ENCODE results near the gene AMHR2.
"Not testable (repeated sequence)": the region's sequence is repeated elsewhere in the genome, so short reads cannot be mapped to it uniquely, and the experiment has no call there.

Gene AMHR2

DNA sequence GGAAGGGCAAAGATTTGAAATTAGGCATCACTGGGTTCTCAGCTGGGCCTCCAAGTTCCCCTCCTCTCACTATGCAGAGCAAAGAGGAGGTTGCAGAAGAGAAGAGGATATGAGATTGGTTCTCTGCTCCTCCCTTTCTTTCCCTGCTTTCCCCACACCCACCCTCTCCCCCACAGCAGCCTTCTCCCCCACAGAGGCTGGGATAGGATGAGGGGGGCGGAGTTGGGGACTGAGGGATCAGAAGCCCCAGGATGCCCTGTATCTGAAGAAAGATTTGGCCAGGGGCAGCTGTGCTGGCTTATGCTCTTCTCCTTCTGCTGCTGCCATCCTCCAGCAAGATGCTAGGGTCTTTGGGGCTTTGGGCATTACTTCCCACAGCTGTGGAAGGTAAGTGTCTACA is at the start of gene AMHR2:
Gene AMHR2, plus strand, starts transcription at position 259 of the 400 bp plus-strand sequence. Its CDS starts 80 bp downstream, at position 339.
- no peak within 1 kb of the TSS for H3K4me3 ChIP-seq (ENCODE audit: low read depth, low read length)
- TF ChIP-seq, protein P1, sequence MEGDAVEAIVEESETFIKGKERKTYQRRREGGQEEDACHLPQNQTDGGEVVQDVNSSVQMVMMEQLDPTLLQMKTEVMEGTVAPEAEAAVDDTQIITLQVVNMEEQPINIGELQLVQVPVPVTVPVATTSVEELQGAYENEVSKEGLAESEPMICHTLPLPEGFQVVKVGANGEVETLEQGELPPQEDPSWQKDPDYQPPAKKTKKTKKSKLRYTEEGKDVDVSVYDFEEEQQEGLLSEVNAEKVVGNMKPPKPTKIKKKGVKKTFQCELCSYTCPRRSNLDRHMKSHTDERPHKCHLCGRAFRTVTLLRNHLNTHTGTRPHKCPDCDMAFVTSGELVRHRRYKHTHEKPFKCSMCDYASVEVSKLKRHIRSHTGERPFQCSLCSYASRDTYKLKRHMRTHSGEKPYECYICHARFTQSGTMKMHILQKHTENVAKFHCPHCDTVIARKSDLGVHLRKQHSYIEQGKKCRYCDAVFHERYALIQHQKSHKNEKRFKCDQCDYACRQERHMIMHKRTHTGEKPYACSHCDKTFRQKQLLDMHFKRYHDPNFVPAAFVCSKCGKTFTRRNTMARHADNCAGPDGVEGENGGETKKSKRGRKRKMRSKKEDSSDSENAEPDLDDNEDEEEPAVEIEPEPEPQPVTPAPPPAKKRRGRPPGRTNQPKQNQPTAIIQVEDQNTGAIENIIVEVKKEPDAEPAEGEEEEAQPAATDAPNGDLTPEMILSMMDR (IDR thresholded peaks at IDR 0.05; ENCODE audit: low read depth, low read length, missing control alignments) = no peak
- DNase-seq (ENCODE audit: low read depth) = no peak

DNA sequence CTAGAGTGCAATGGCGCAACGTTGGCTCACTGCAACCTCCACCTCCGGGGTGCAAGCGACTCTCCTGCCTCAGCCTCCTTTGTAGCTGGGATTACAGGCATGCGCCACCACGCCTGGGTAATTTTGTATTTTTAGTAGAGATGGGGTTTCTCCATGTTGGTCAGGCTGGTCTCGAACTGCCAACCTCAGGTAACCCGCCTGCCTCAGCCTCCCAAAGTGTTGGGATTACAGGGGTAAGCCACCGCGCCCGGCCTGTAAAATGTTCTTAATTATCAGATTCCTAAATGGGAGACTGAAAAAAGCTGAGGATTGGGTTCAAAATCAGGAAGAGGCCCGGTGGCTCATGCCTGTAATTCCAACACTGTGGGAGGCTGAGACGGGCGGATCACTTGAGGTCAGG is 49.4 kb upstream of the AMHR2 start:
- not testable (repeated sequence) for H3K4me3 ChIP-seq (ENCODE audit: low read depth, low read length); DNase-seq (ENCODE audit: low read depth)

DNA sequence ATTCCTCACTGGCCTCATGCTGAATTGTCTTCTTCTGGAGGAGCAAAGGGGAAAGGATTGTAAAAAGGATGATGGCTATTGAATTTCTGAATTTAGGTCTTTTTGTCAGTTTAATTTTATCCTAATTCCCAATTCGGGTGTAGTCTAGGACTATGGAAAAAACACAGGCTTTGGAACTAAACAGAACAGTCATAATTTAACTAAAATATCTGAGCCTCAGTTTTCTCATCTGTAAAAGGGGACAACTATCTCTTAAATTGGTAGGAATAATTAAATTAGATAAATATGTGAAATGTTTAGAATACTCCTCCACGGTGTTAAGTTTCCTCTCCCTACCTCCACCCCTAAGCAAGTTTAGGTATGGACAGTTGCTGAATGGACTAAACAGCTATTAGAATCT is 46.9 kb upstream of the AMHR2 start:
- DNase-seq (ENCODE audit: low read depth) = no peak
- TF ChIP-seq, protein P1 (IDR thresholded peaks at IDR 0.05; ENCODE audit: low read depth, low read length, missing control alignments) = no peak
- H3K4me3 ChIP-seq (ENCODE audit: low read depth, low read length) = no peak overlapping the region

DNA sequence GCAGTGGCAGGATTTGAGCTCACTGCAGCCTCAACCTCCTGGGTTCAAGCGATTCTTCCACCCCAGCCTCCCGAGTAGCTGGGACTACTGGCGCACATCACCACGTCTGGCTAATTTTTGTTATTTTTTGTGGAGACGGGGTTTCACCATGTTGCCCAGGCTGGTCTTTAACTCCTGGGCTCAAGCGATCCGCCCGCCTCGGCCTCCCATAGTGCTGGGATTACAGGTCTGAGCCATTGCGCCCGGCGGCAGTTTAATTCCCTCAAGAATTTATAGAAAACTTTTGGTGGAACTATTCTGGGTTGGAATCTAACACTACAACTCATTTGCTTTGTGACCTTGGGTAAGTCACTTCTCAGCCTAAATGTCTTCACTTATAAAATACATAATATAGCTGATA is 45.4 kb upstream of the AMHR2 start:
- DNase-seq (ENCODE audit: low read depth) = no peak
- no peak overlapping the region; the same call in 1 of the 2 replicates for H3K4me3 ChIP-seq (ENCODE audit: low read depth, low read length)
- TF ChIP-seq, protein P1 (IDR thresholded peaks at IDR 0.05; ENCODE audit: low read depth, low read length, missing control alignments) = no peak

DNA sequence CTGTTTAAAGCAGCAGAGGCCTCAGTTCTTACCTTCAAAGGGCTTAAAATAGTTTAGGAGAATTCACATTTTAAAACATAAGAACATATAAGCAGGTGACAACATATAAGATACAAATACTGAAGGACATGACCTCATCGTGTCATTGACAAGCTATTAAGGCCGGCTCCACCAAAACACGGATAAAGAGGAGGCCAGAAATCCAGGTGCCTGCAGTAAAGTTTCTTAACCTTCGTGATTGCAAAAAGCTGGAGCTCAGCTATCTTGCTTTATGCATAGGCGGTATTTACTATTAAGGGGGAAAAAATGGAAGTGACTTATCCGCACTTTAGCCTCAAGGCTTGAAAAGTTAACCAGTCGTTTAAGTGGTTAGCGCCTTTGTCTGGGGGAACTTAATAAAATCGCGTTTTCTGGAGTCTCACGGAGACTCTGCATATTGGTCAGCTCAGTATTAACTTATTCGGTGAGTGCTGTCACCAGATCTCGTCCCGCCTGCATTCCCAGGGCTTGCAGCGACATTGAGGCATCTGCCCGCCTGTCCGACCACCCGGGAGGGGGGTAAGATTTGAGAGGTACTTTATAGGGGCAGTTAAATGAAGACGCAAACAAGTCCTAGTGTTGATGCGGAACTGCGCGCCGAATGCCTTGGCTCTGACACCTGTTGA is 44.8 kb upstream of the AMHR2 start:
- H3K4me3 ChIP-seq (ENCODE audit: low read depth, low read length) = peak overlapping the region; percentile 62
- DNase-seq (ENCODE audit: low read depth) = no peak
- TF ChIP-seq, protein P1 (IDR thresholded peaks at IDR 0.05; ENCODE audit: low read depth, low read length, missing control alignments) = no peak

DNA sequence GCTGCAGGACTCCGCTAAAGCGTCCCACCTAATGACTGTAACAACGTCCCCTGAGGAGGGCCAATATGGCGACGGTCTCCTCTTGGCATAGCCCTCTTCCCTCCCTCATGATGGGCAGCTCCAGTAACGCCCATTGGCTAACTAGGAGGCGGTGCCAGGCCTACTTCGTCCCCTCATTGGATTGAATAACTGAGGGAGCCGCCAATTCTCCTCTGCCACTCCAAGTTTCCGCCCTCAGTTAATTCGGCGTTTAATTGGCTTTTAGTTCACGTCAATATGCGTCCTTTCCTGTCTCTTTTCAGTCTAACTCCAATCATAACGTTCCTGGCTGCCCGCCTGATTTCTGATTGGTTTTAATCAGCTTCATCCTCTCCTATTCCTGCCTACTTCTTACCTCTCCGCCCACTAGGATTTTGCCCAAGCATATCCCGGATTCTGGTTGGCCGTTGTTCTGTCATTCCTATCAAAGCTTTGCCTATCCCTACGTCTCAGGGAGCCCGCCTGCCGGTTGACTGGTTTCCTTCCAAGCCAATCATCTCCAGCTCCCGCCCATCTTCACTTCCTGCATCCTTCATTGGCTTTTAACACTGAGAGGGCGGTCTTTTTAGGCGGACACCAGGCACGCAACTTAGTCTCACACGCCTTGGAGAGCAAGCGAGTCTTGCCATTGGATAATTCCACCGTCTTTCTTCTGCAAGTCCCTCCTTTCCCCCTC is 44.1 kb upstream of the AMHR2 start:
- TF ChIP-seq, protein P1 (IDR thresholded peaks at IDR 0.05; ENCODE audit: low read depth, low read length, missing control alignments) = no peak
- peak overlapping the region; percentile 62 for H3K4me3 ChIP-seq (ENCODE audit: low read depth, low read length)
- DNase-seq (ENCODE audit: low read depth) = peak; percentile 100

DNA sequence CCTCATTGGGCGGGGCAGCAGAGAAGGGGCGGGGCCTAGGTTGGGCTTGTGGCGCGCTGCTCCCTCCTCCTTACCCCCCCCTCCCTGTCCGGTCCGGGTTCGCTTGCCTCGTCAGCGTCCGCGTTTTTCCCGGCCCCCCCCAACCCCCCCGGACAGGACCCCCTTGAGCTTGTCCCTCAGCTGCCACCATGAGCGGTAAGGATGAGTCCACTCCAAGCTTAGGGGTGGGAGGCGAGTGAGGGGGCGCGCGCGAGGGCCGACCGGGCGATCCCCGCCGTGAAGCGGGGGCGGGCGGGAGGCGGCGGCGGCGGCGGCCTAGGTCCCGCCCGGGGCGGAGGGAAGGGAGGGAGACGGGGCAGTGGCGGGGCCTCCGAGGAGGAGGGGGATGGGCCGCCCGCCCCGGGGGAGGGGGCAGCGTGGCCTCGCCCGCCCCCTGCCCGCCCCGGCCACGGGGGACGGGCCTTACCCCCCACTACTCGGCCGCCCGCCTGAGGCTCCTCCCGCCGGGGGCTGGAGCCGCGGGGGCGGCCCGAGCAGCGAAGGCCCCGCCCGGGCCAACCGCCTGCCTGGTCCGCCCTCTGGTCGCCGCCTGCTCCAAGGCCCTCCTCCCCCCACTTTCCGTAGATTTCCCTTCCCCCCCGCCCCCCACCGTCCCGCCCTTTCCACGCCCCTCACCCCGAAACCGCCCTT is 43.4 kb upstream of the AMHR2 start, which contains the start of gene SP1:
Gene SP1, plus strand, starts transcription at position 73 of the 690 bp plus-strand sequence. Its CDS starts 116 bp downstream, at position 189.
- TF ChIP-seq, protein P1 (IDR thresholded peaks at IDR 0.05; ENCODE audit: low read depth, low read length, missing control alignments) = no peak
- H3K4me3 ChIP-seq (ENCODE audit: low read depth, low read length) = peak within 1 kb of the TSS; percentile 65
- peak; percentile 73 for DNase-seq (ENCODE audit: low read depth)
